ENCODE measurements around the gene CAMK2D.
"Not testable (repeated sequence)": the region's sequence is repeated elsewhere in the genome, so short reads cannot be mapped to it uniquely, and the experiment has no call there.

The CAMK2D gene

DNA sequence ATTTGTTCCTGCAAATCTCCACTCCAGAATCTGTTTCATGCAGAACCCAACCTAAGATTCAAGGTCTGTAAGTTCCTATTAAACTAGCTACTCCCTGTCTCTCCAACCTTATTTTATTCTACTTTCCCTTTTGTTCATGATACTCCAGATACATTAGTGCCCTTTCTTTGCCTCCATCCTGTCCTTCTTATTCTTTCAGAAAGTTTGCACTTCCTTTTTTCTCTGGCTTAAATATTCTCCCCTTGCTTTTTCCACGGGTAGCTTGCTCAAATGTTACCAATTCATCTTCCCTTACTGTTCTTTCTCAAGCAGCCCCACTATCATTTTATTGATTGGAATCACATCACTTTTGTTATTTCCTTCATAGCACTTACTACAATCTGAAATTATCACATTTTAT is 72.1 kb downstream of the CAMK2D start:
- Histone ChIP-seq H3K9me3 (ENCODE audit: severe bottlenecking) (no peaks in the 10 kb centered on the region), H3K27me3 (ENCODE audit: insufficient read depth, poor library complexity, severe bottlenecking) (no peaks in the 10 kb centered on the region), H3K36me3 (ENCODE audit: low read depth) (no peaks in the 10 kb centered on the region), H3K4me3 (ENCODE audit: severe bottlenecking) (no peak overlapping the region), H3K27ac (ENCODE audit: poor library complexity, severe bottlenecking) (no peak overlapping the region), H3K4me1 (ENCODE audit: insufficient read depth, poor library complexity, severe bottlenecking) (no peaks in the 10 kb centered on the region)
- DNase-seq (ENCODE audit: low spot score) (no peak), ATAC-seq (ENCODE audit: low read depth) (no peak)
- TF ChIP-seq, protein P1, sequence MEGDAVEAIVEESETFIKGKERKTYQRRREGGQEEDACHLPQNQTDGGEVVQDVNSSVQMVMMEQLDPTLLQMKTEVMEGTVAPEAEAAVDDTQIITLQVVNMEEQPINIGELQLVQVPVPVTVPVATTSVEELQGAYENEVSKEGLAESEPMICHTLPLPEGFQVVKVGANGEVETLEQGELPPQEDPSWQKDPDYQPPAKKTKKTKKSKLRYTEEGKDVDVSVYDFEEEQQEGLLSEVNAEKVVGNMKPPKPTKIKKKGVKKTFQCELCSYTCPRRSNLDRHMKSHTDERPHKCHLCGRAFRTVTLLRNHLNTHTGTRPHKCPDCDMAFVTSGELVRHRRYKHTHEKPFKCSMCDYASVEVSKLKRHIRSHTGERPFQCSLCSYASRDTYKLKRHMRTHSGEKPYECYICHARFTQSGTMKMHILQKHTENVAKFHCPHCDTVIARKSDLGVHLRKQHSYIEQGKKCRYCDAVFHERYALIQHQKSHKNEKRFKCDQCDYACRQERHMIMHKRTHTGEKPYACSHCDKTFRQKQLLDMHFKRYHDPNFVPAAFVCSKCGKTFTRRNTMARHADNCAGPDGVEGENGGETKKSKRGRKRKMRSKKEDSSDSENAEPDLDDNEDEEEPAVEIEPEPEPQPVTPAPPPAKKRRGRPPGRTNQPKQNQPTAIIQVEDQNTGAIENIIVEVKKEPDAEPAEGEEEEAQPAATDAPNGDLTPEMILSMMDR (IDR thresholded peaks at IDR 0.05; ENCODE audit: poor library complexity, severe bottlenecking): no peak

DNA sequence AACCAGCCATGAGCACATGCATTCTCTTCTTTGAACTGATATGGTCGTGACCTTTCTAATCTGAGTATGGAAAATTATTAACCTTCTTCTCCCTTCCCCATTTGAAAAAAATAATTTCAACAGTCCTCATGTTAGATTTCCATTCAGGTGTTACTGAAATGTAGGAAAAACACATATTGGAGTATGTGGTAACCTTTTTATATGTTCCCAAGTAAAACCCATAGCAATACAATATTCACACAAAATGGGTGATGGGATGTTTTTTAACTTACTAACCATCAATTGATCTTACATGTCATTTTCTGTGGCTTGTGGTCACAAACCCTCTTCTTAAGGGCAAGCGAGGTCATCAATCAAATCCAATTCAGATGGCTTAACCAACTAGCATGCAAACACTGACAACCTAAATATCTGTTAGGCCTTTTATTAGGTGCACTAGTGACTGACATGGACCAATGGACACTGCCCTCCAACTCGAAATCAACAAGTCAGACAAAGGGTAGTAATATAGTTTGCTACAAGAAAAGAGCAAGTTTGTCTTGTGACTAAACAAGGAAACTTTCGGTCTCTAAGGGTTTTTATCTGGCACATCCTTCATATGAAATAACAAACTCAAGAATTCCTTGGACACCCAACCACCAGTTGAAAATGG is 74.3 kb downstream of the CAMK2D start:
- Histone ChIP-seq H3K4me1 (ENCODE audit: insufficient read depth, poor library complexity, severe bottlenecking) (peaks cover 8% of the 10 kb centered on the region), H3K36me3 (ENCODE audit: low read depth) (peaks cover 6% of the 10 kb centered on the region; the same call in 1 of the 2 replicates), H3K27me3 (ENCODE audit: insufficient read depth, poor library complexity, severe bottlenecking) (no peaks in the 10 kb centered on the region), H3K4me3 (ENCODE audit: severe bottlenecking) (no peak overlapping the region), H3K9me3 (ENCODE audit: severe bottlenecking) (peaks cover 3% of the 10 kb centered on the region), H3K27ac (ENCODE audit: poor library complexity, severe bottlenecking) (no peak overlapping the region)
- ATAC-seq (ENCODE audit: low read depth) (no peak), DNase-seq (ENCODE audit: low spot score) (no peak)
- TF ChIP-seq, protein P1 (IDR thresholded peaks at IDR 0.05; ENCODE audit: poor library complexity, severe bottlenecking): no peak

DNA sequence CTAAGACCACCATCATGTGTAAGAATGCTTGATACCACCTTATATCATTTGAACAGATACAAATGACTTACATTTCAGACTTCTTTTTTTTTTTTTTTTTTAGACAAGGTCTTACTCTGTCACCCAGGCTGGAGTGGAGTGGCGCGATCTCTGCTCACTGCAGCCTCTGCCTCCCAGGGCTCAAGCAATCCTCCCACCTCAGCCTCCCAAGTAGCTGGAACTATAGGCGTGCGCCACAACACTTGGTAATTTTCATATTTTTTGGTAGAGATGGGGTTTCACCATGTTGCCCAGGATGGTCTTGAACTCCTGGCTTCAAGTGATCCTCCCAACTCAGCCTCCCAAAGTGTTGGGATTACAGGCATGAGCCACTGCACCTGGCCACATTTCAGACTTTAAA is 76.4 kb downstream of the CAMK2D start:
- not testable (repeated sequence) for H3K27me3 ChIP-seq (ENCODE audit: insufficient read depth, poor library complexity, severe bottlenecking); H3K36me3 ChIP-seq (ENCODE audit: low read depth); DNase-seq (ENCODE audit: low spot score); ATAC-seq (ENCODE audit: low read depth); H3K4me1 ChIP-seq (ENCODE audit: insufficient read depth, poor library complexity, severe bottlenecking); H3K27ac ChIP-seq (ENCODE audit: poor library complexity, severe bottlenecking); H3K9me3 ChIP-seq (ENCODE audit: severe bottlenecking); H3K4me3 ChIP-seq (ENCODE audit: severe bottlenecking)

DNA sequence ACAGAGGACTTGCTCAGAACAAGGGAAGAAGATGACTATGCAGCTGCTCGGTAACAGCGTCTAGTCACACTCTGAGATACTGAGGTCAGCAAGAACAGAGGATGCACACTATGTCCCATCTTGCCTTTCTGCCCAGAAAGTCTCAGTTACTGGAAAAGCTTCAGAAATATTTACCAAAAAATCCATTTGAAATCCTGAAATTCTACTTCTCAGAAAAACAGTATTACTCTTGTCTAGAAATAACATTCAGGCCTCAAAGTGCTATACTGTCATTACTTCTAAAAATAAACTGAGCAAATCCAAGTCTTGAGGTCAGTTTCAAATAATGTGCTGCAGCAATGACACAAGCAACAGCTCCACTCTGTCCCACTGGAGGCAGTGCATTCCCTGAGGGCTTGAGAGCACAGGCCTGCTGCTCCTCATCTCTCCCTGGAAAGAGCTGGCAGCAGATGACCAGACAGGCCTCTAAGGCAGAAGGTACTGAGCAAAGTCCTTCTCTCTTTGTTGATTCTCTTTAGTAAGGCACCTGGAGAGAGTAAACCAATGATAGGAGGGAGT is 76.9 kb downstream of the CAMK2D start:
- Histone ChIP-seq H3K4me3 (ENCODE audit: severe bottlenecking) (no peak overlapping the region), H3K27ac (ENCODE audit: poor library complexity, severe bottlenecking) (no peak overlapping the region), H3K9me3 (ENCODE audit: severe bottlenecking) (peaks cover 3% of the 10 kb centered on the region), H3K27me3 (ENCODE audit: insufficient read depth, poor library complexity, severe bottlenecking) (no peaks in the 10 kb centered on the region), H3K36me3 (ENCODE audit: low read depth) (peaks cover 6% of the 10 kb centered on the region; the same call in 1 of the 2 replicates), H3K4me1 (ENCODE audit: insufficient read depth, poor library complexity, severe bottlenecking) (peaks cover 8% of the 10 kb centered on the region)
- DNase-seq (ENCODE audit: low spot score): no peak
- ATAC-seq (ENCODE audit: low read depth): peak; percentile 50; the same call in 2 of the 3 replicates
- TF ChIP-seq, protein P1 (IDR thresholded peaks at IDR 0.05; ENCODE audit: poor library complexity, severe bottlenecking): no peak

DNA sequence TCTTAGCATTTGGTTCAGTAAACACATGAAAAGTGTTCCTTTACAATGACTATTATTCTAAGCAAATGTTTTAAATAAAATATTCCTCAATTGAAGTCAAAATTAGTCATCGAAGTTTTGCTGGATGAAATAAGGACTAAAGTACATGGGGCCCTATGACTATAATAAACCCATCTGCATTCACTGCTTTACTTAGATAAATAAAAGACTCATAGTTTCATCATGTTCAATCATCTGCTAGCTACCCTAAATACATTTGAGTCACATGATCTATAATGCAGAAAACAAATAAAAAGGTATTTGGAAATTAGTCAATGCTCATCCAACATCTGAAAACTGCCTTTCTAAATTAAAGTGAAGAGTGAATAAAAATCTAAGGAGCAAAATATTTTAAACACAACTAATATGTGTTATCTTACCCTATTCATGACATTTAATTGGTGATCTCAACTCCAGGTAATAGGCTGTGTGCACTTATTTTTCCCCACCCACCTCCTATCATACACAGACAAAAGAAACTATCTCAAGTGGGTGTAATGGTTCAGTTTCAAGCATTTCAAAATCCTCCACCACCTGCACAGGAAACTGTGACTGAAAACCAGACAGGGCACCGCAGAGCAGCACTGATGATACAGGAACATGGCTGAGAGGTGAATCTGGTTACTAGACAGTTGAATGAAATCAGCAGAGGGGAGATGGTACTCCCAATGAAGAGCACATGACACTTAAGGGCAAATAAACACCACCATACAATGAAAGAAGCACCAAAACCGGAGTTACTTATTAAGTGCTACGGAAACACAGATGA is 78.6 kb downstream of the CAMK2D start:
- Histone ChIP-seq H3K27ac (ENCODE audit: poor library complexity, severe bottlenecking) (peak overlapping the region; percentile 39), H3K36me3 (ENCODE audit: low read depth) (peaks cover 6% of the 10 kb centered on the region; the same call in 1 of the 2 replicates), H3K4me1 (ENCODE audit: insufficient read depth, poor library complexity, severe bottlenecking) (peaks cover 8% of the 10 kb centered on the region), H3K27me3 (ENCODE audit: insufficient read depth, poor library complexity, severe bottlenecking) (no peaks in the 10 kb centered on the region), H3K9me3 (ENCODE audit: severe bottlenecking) (peaks cover 3% of the 10 kb centered on the region), H3K4me3 (ENCODE audit: severe bottlenecking) (no peak overlapping the region)
- peak; percentile 80 for ATAC-seq (ENCODE audit: low read depth)
- TF ChIP-seq, protein P1 (IDR thresholded peaks at IDR 0.05; ENCODE audit: poor library complexity, severe bottlenecking): no peak
- no peak for DNase-seq (ENCODE audit: low spot score)

Data from RWPE2 (cell line).